K562 (cell line): ENCODE results near the gene PHKA2. TPM values are rescaled to one million over a fixed set of nuclear protein-coding genes. Genes with fewer than 3 reads are reported as not detected.

Source experiments
- ATF7 ChIP-seq: fragments of 450-650 bp; IDR thresholded peaks from 2 replicates; pipeline ENCODE4 v1.7.1; 2014; ENCODE audit warnings: mild to moderate bottlenecking, moderate library complexity
- BRF1 ChIP-seq: IDR thresholded peaks from 3 replicates; pipeline ENCODE4 v1.6.1; 2011; ENCODE audit warnings: borderline replicate concordance, mild to moderate bottlenecking; ENCODE audit not compliant: insufficient read length; ENCODE audit errors: extremely low read depth
- DNMT1 ChIP-seq: fragments of 450-650 bp; IDR thresholded peaks from 2 replicates; pipeline ENCODE4 v1.6.1; 2016; ENCODE audit warnings: antibody characterized with exemption, mild to moderate bottlenecking
- FOXA3 ChIP-seq, 2 experiments: fragments of 450-650 bp in 1 of 2; sonication (generic) in 1 of 2; formaldehyde crosslinking; IDR thresholded peaks in 1 of 2; conservative IDR thresholded peaks in 1 of 2; 2 replicates each; pipeline versions ENCODE4 v1.4.0 to v1.8.0; 2020 to 2022; ENCODE audit warnings: mild to moderate bottlenecking in 2 of 2, missing genetic modification reagents in 1 of 2
- FUS ChIP-seq: fragments of 200-400 bp; formaldehyde crosslinking; optimal IDR thresholded peaks from 2 replicates; pipeline ENCODE3; 2017; ENCODE audit warnings: low read depth, low read length
- GABPB1 ChIP-seq: sonication (generic); formaldehyde crosslinking; IDR thresholded peaks from 2 replicates; pipeline ENCODE4 v1.8.0; 2022; ENCODE audit warnings: mild to moderate bottlenecking, missing genetic modification reagents
- HNRNPK ChIP-seq: fragments of 200-400 bp; formaldehyde crosslinking; IDR thresholded peaks from one replicate; pipeline ENCODE4 v1.6.1; 2018; ENCODE audit warnings: mild to moderate bottlenecking, low read depth, low read length; ENCODE audit not compliant: poor library complexity, severe bottlenecking
- HOMEZ ChIP-seq: fragments of 250-450 bp; sonication (Bioruptor Pico); IDR thresholded peaks from 2 replicates; pipeline ENCODE4 v1.4.0; 2020; ENCODE audit warnings: mild to moderate bottlenecking, moderate library complexity
- HOXB6 ChIP-seq: fragments of 250-450 bp; sonication (Bioruptor Pico); IDR thresholded peaks from 2 replicates; pipeline ENCODE4 v1.5.1; 2022; ENCODE audit warnings: mild to moderate bottlenecking, borderline replicate concordance
- NR2C2 ChIP-seq, 2 experiments: fragments of 200-800 bp in 1 of 2; sonication (Bioruptor generic) in 1 of 2; sonication (generic) in 1 of 2; formaldehyde crosslinking in 1 of 2; IDR thresholded peaks; 2 replicates each; pipeline versions ENCODE4 v1.6.1 to v1.8.0; 2016 to 2022; ENCODE audit warnings: mild to moderate bottlenecking in 1 of 2, missing compliant biosample characterization in 1 of 2, missing genetic modification characterization in 1 of 2, missing genetic modification reagents in 1 of 2
- POLR2G ChIP-seq: fragments of 200-400 bp; formaldehyde crosslinking; IDR thresholded peaks from 2 replicates; pipeline ENCODE4 v1.6.1; 2017; ENCODE audit warnings: low read depth, mild to moderate bottlenecking, antibody characterized with exemption, low read length, moderate library complexity
- TCF7L2 ChIP-seq: fragments of 150-350 bp; IDR thresholded peaks from 2 replicates; pipeline ENCODE4 v1.6.1; 2016; ENCODE audit warnings: low read depth, mild to moderate bottlenecking, low read length, moderate library complexity
- ZBTB40 ChIP-seq, 2 experiments: fragments of 450-650 bp in 1 of 2; sonication (generic) in 1 of 2; formaldehyde crosslinking in 1 of 2; IDR thresholded peaks; 2 replicates each; pipeline versions ENCODE4 v1.7.1 to v1.9.0; 2016 to 2022; ENCODE audit warnings: inconsistent platforms in 1 of 2, mild to moderate bottlenecking in 1 of 2, missing genetic modification reagents in 1 of 2
- polyA plus RNA-seq, 8 experiments: library from polyadenylated mRNA; depleted of rRNA in 4 of 8; stranded (reverse) in 5 of 8; unstranded in 3 of 8; fragments of >200 nt; fragmentation: Nextera tagmentation in 2 of 8; fragmentation: Illumina TruSeq in 1 of 8; extraction: Ambion mirVana in 2 of 8; extraction: Trizol in 1 of 8; gene quantifications; 2 replicates each; pipeline versions ENCODE4 v1.2.1 to v1.2.3, GENCODE V29; 2011 to 2014; ENCODE audit warnings: inconsistent platforms in 1 of 8, missing spikeins in 1 of 8
- total RNA-seq, 7 experiments: library from RNA; depleted of rRNA in 6 of 7; stranded (reverse); fragments of >200 nt in 6 of 7; fragmentation: Illumina TruSeq in 2 of 7; extraction: Trizol in 2 of 7; gene quantifications; 2 replicates each; pipeline versions ENCODE4 v1.2.1 to v1.2.3, GENCODE V29; 2011 to 2021; ENCODE audit warnings: low replicate concordance in 1 of 7

The PHKA2 gene
- total and polyA plus RNA-seq, 9 of the 15 experiments (the other 6 are each of a cell fraction or from before 2014, with no cell fraction given), result 2.8 to 33.1 (median 20.3) TPM

GRCh38 chrX:18984381-18985185, 669 bp upstream of the PHKA2 start (continued):
- TF ChIP-seq GABPB1 (CRISPR knock-in tag) (peak; percentile 97), HOMEZ (CRISPR knock-in tag) (no peak), POLR2G (peak; percentile 82), FUS (no peak), TCF7L2 (peak; percentile 72), ATF7 (peak; percentile 99), DNMT1 (no peak), ZBTB40 (IDR thresholded peaks at IDR 0.05) (peak; percentile 97), ZBTB40 (CRISPR knock-in tag; IDR thresholded peaks at IDR 0.05) (no peak), HNRNPK (no peak), BRF1 (no peak), HOXB6 (CRISPR knock-in tag) (no peak), NR2C2 (CRISPR knock-in tag; IDR thresholded peaks at IDR 0.05) (no peak), NR2C2 (tag; IDR thresholded peaks at IDR 0.05) (peak; percentile 98), FOXA3 (CRISPR knock-in tag; conservative IDR thresholded peaks at IDR 0.05 in 1 of 2, IDR thresholded peaks at IDR 0.05 in 1 of 2) (no peak)
